Measurements from ENCODE around the gene SPC24.

- TF ChIP-seq POLR2A (IDR thresholded peaks at IDR 0.05) (no peak), CTCF (IDR thresholded peaks at IDR 0.05) (no peak)
These were observed 37.7 kb upstream of the SPC24 start for GRCh38 chr19:11192957-11193939.
